Common myeloid progenitor, CD34-positive (primary cell): ENCODE data around the gene C6orf132.
A peak's percentile ranks its signal among the peaks of the same experiment; 100 is the strongest.

Experiments used
- CTCF ChIA-PET: fragments of 350-600 bp; sonication (Branson Sonifier 250); formaldehyde crosslinking; loops from one replicate; lab custom pipeline; 2021; ENCODE audit warnings: antibody characterized with exemption; lab: Charles Lee
- POLR2A ChIA-PET: fragments of 350-600 bp; sonication (Branson Sonifier 250); formaldehyde crosslinking; loops from one replicate; lab custom pipeline; 2021; ENCODE audit warnings: antibody characterized with exemption; lab: Charles Lee
- DNase-seq, 3 donors: peaks; one replicate each; pipeline versions ENCODE4 v3.0.0 to v3.0.0-alpha.2; 2013
- H3K27ac ChIP-seq, 2 experiments: 1 replicate in 1 of 2; 2 replicates in 1 of 2; pipeline ENCODE4 v1.7.0; 2013; ENCODE audit warnings: inconsistent platforms in 2 of 2, low read length in 2 of 2, mild to moderate bottlenecking in 2 of 2, low read depth in 1 of 2, moderate library complexity in 1 of 2; ENCODE audit not compliant: severe bottlenecking in 2 of 2, insufficient read depth in 1 of 2, poor library complexity in 1 of 2
- H3K27me3 ChIP-seq, 5 experiments: replicated peaks in 2 of 5; 1 replicate in 3 of 5; 2 replicates in 2 of 5; pipeline versions ENCODE4 v1.6.1 to v1.7.0; 2013; ENCODE audit warnings: low read length in 4 of 5, mild to moderate bottlenecking in 2 of 5, moderate library complexity in 2 of 5, inconsistent platforms in 1 of 5; ENCODE audit not compliant: insufficient read depth in 5 of 5, control insufficient read depth in 4 of 5
- H3K36me3 ChIP-seq, 4 experiments: 1 replicate in 2 of 4; 2 replicates in 2 of 4; pipeline versions ENCODE4 v1.6.1 to v1.7.0; 2013; ENCODE audit warnings: low read length in 3 of 4, control low read depth in 1 of 4, mild to moderate bottlenecking in 1 of 4; ENCODE audit not compliant: control insufficient read depth in 4 of 4, insufficient read depth in 4 of 4
- H3K4me1 ChIP-seq, 4 experiments: 1 replicate in 3 of 4; 2 replicates in 1 of 4; pipeline versions ENCODE4 v1.6.1 to v1.7.1; 2013; ENCODE audit warnings: low read length in 3 of 4, mild to moderate bottlenecking in 3 of 4, control low read depth in 1 of 4, inconsistent platforms in 1 of 4, moderate library complexity in 1 of 4; ENCODE audit not compliant: control insufficient read depth in 4 of 4, insufficient read depth in 4 of 4; ENCODE audit errors: control extremely low read depth in 1 of 4
- H3K4me3 ChIP-seq, 7 experiments: 1 replicate in 4 of 7; 2 replicates in 3 of 7; pipeline versions ENCODE4 v1.5.1 to v1.7.0; 2013; ENCODE audit warnings: mild to moderate bottlenecking in 7 of 7, low read length in 6 of 7, moderate library complexity in 6 of 7, inconsistent platforms in 2 of 7, low read depth in 2 of 7, control low read depth in 1 of 7; ENCODE audit not compliant: insufficient read depth in 4 of 7, control insufficient read depth in 1 of 7; ENCODE audit errors: extremely low read depth in 1 of 7
- H3K9me3 ChIP-seq, 5 experiments: 1 replicate in 4 of 5; 2 replicates in 1 of 5; pipeline versions ENCODE4 v1.6.1 to v1.7.1; 2013; ENCODE audit warnings: low read length in 4 of 5, mild to moderate bottlenecking in 2 of 5, inconsistent platforms in 1 of 5, low read depth in 1 of 5, moderate library complexity in 1 of 5; ENCODE audit not compliant: control insufficient read depth in 4 of 5, insufficient read depth in 2 of 5; ENCODE audit errors: control extremely low read depth in 1 of 5
- WGBS: methylation state at CpG from one replicate; pipeline ENCODE4 v1.1.5; 2013; ENCODE audit not compliant: insufficient coverage; 5-methylcytosine and 5-hydroxymethylcytosine counted together

Gene C6orf132

DNA sequence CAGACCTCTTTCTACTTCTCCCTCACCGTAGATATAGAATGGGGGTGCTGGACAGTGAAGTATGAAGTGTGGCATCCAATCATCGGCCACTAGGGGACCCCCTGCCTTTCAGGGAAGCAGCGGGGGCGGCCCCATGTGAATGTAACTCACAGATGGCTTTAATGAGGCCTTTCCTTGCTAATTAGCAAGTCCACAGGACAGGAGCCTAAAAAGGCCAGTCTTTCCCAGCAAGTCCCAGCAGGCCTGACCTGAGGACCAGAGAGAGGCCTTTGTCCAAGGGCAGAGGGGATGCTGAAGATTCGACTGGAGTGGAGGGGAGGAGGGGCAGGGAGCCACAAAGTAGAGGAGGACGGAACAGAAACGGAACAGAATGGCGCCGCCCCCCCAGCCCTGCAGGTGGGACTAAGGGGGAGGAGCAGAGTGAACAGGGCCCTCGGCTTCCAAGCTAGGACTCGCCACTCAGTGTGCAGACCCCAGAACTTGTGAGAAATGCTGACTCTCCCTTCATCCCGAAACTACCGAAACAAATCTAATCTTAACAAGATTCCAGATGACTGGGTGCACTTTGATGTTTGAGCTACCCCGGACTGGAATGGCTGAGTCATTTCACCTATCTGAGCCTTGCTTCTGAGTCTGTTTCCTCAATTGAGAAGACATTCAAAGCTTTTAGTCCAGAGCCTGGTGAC lies 5.8 kb downstream of the C6orf132 start:
- ChIA-PET CTCF (interaction anchor here (0.9 to 3.9 kb wide), 21 partner anchors 10 to 411 kb away, joined by 3 to 23 read pairs (median 4); partner anchors contain the start of gene TOMM6), POLR2A (interaction anchor here (0.5 to 0.8 kb wide), 2 partner anchors 9 to 88 kb away, joined by 3 read pairs; no protein-coding TSS in a partner anchor)
- H3K4me3 ChIP-seq = peak overlapping the region in 6 of 7 experiments; percentile 19 to 71 (median 36)
- WGBS = 5% methylated on average over 7 of the region's 14 CpGs
- H3K4me1 ChIP-seq = peaks cover 0 to 27% (median 21%) of the 10 kb centered on the region in 4 experiments
- H3K27me3 ChIP-seq = peaks cover 0 to 6% (median 1%) of the 10 kb centered on the region in 5 experiments
- DNase-seq = peak; percentile 79 to 93 (median 91)
- no peaks in the 10 kb centered on the region for H3K36me3 ChIP-seq
- H3K27ac ChIP-seq = peak overlapping the region in 1 of 2 experiments; percentile 62
- H3K9me3 ChIP-seq = no peaks in the 10 kb centered on the region

DNA sequence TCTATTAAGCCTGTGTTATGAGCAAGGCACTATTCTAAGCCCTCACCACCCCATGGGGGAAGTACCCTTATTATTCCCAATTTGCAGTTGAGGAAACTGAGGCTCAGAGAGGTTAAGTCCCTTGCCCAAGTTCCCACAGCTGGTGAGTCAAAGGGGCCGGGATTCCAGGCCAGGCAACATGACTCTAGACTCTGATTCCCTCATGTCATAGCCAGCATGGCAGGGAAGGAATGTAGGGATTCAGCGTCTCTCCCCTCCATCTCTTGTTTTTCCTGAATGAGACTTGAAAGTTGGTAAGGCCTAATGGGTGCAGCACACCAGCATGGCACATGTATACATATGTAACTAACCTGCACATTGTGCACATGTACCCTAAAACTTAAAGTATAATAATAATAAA lies 6.7 kb downstream of the C6orf132 start:
- H3K27ac ChIP-seq = no peak overlapping the region
- 100% methylated on average over 1 of the region's 2 CpGs for WGBS
- DNase-seq = no peak
- POLR2A ChIA-PET = no interaction called here
- CTCF ChIA-PET = interaction anchor here (0.6 to 3.5 kb wide), 10 partner anchors 11 to 412 kb away, joined by 3 to 18 read pairs (median 4); no protein-coding TSS in a partner anchor
- H3K36me3 ChIP-seq = no peaks in the 10 kb centered on the region
- no peaks in the 10 kb centered on the region for H3K9me3 ChIP-seq
- H3K4me3 ChIP-seq = no peak overlapping the region
- peaks cover 0 to 26% (median 20%) of the 10 kb centered on the region in 4 experiments for H3K4me1 ChIP-seq
- H3K27me3 ChIP-seq = peaks cover 0 to 2% (median 0%) of the 10 kb centered on the region in 5 experiments

DNA sequence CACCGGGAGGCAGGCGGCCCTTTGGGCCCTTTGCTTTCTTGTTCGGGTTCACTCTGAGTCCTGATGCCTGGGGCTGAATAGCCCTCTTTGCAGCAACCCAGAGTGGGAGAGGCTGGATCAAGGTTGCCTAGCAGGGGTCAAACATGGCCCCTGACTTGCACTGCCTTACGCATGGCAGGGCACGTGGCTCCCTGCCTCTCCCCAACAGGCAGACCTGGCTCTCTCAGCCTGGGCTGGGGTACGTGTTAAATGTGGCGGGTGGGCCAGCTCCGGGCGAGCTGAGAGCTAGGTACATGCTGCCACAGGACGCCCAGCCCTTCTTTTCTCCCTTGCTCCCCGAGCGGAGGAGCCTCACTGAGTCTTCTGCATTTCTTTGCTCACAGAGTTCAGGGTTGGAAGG lies 7.3 kb downstream of the C6orf132 start:
- H3K27ac ChIP-seq = no peak overlapping the region
- H3K4me3 ChIP-seq = no peak overlapping the region
- H3K27me3 ChIP-seq = peaks cover 0 to 1% (median 0%) of the 10 kb centered on the region in 5 experiments
- no peaks in the 10 kb centered on the region for H3K36me3 ChIP-seq
- H3K9me3 ChIP-seq = no peaks in the 10 kb centered on the region
- DNase-seq = no peak
- H3K4me1 ChIP-seq = peaks cover 0 to 20% (median 16%) of the 10 kb centered on the region in 4 experiments
- POLR2A ChIA-PET = no interaction called here
- CTCF ChIA-PET = interaction anchor here (0.6 to 3.5 kb wide), 5 partner anchors 13 to 78 kb away, joined by 3 to 18 read pairs (median 4); no protein-coding TSS in a partner anchor
- 98% methylated on average over 12 of the region's 12 CpGs for WGBS

- WGBS = 100% methylated on average over 1 of the region's 4 CpGs
- Histone ChIP-seq H3K27me3 (peaks cover 0 to 1% (median 0%) of the 10 kb centered on the region in 5 experiments), H3K4me1 (peaks cover 0 to 15% (median 12%) of the 10 kb centered on the region in 4 experiments), H3K4me3 (no peak overlapping the region), H3K9me3 (no peaks in the 10 kb centered on the region), H3K36me3 (no peaks in the 10 kb centered on the region), H3K27ac (no peak overlapping the region)
- ChIA-PET CTCF (interaction anchor here (0.7 to 1.9 kb wide), 4 partner anchors 10 to 33 kb away, joined by 3 to 6 read pairs (median 4); no protein-coding TSS in a partner anchor), POLR2A (no interaction called here)
- no peak for DNase-seq
Observed at GRCh38 chr6:42133926-42134325, 8.5 kb downstream of the C6orf132 start.

DNA sequence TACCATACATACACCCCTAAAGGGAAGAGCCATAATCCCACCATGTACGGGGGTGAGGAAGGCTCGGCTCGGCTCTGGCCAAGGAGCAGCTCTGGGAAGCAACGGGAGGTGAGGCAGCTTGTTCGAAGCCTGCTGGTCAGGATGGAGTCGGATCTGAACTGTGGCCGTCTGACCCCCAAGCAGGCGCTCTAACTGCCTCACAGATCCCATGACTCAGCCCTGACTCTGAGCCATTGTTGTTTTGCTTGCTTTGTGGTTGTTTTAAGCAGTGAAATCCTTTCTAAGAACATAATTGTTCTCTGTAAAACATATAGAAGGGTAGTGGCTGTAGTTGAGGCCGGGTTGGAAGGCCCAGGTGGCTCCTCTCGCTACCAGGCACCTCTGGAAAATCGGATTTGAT lies 10.9 kb downstream of the C6orf132 start:
- 97% methylated on average over 9 of the region's 11 CpGs for whole genome bisulfite sequencing
- POLR2A ChIA-PET = no interaction called here
- CTCF ChIA-PET = no interaction called here
- Histone ChIP-seq H3K4me1 (peaks cover 0 to 5% (median 2%) of the 10 kb centered on the region in 4 experiments), H3K36me3 (no peaks in the 10 kb centered on the region), H3K4me3 (no peak overlapping the region), H3K27me3 (peaks cover 0 to 1% (median 0%) of the 10 kb centered on the region in 5 experiments), H3K9me3 (no peaks in the 10 kb centered on the region), H3K27ac (no peak overlapping the region)
- DNase-seq = no peak

- ChIA-PET CTCF (interaction anchor here (1.2 to 1.6 kb wide), 2 partner anchors 18 kb away, joined by 3 read pairs; no protein-coding TSS in a partner anchor), POLR2A (no interaction called here)
- no peaks in the 10 kb centered on the region for H3K9me3 ChIP-seq
- H3K36me3 ChIP-seq = no peaks in the 10 kb centered on the region
- H3K27me3 ChIP-seq = peaks cover 0 to 1% (median 0%) of the 10 kb centered on the region in 5 experiments
- no peak for DNase-seq
- 100% methylated on average over 1 of the region's 2 CpGs for WGBS
- H3K27ac ChIP-seq = no peak overlapping the region
- no peak overlapping the region for H3K4me3 ChIP-seq
- peaks cover 0 to 6% (median 2%) of the 10 kb centered on the region in 4 experiments for H3K4me1 ChIP-seq
Observed at GRCh38 chr6:42129360-42129676, 13.1 kb downstream of the C6orf132 start.
